HG03521 (cell line): Measurements from ENCODE around the gene SLC2A8.

ENCODE experiments used
- ATAC-seq: cut with Tn5 transposase; IDR thresholded peaks from one replicate; pipeline ENCODE4 v1.9.1; 2021; ENCODE audit warnings: mild to moderate bottlenecking, moderate library complexity; ENCODE audit not compliant: unreplicated experiment

SLC2A8 gene

DNA sequence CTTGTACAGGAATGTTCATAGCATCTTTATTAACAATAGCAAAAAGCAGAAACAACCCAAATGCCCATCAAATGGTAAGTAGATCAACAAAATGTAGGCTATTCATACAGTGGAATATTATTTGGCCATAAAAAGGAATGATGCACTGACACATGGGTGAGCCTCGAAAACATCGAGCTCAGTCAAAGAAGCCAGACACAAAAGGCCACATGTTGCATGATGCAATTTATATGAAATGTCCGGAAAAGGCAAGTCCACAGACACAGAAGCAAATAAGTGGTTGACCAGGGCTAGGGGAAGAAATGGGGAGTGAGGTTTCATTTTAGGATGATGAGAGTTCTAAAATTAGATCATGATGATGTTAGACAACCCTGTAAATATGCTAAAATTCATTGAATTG lies 16.5 kb upstream of the SLC2A8 start:
- ATAC-seq = no peak

DNA sequence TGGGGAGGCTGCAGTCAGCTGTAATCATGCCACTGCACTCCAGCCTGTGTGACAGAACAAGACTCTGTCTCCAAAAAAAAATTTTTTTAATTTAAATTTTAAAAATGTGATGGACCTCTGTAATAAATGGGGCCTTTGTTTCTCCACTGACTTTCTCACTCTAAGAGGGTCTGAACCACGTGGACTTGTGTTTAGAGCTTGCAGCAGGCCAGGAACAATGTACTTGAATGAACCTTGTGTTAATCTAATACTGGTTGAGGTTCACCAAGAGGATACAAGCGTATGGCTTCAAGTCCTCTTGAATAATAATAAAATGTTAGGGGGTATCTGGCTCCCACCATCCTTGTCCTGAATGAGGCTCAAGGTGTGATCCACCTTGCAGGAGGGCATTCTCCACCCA lies 14.4 kb upstream of the SLC2A8 start:
- no peak for ATAC-seq

DNA sequence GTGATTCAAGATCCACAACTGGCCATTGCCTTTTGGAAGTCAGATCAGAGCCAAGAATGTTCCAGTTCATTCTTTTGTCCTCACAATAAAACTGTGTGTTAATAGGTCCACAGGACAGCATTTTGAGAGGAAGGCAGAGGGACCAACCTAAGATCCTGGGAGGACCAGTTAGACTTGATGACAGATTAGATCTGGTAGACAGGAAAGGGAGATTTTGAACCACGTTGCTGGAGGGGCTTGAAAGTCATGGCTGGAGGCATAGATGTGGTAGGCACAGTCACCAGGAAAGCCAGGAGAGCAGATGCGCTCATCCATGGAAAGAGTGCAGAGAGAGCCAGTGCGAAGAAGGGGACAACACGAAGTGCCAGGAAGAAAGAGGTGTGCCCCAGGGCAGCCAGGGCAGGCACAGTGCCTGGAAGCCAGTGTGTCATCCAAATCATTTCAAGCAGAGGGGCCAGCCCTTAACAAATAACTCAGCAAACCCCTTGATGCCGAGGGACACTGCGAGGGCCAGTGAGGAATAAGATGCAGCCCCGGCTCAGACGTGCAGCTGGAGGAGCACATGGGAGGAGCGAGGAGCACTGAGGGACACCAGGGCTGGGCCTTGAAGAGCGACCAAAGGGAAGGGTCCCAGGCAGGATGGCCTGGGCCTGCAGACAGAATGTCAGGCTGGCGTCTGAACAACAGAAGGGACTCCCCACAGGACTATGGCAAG lies 12.8 kb upstream of the SLC2A8 start:
- ATAC-seq = no peak

DNA sequence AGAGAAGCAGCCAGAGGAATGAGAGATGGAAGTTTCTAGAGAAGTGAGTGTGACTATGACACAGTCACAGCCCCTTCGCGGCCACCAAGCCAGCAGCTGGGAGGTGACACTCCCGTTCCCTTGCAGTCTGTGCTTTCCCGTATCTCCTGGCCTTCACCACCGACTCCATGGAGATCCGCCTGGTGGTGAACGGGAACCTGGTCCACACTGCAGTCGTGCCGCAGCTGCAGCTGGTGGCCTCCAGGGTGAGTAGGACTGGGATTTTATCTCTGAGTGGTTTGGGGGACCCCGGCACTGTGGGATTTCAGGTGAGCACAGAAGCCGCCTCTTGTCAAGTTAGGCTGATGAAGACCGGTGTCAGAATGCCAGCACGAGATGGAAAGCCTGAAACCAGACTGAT lies 12.1 kb upstream of the SLC2A8 start:
- ATAC-seq = no peak

DNA sequence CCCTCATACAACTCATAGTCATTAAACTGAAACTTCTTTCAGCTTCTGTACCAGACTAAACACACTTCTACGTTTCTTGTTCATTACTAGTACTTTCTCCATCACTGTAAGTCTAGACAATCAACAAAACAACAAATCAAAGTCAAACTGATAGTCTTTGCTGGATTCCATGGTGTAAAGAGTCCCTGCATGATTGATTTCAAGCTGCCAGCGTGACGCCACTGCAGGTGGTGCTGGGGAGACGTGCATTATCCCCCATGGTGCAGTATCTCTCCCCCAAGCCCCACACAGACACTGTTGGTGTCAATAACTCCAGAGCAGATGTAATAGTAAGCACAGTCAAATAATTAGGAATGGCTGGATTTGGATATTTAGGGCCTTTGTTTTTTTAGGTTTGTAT lies 10.7 kb upstream of the SLC2A8 start:
- no peak for ATAC-seq

DNA sequence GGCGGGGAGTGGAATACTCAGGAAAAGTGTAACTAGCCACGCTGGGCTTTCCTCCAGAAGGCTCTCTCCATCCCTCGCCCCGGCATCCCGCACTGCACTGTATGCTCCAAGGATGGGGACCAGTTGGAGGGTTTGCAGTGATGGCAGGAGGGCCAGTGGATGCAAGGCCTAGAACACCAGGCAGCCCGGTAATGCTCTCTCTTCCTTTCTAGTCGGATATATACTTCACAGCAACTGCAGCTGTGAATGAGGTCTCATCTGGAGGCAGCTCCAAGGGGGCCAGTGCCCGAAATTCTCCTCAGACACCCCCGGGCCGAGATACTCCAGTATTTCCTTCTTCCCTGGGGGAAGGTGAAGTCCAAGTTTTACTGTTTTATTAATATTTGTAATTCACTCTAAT lies 10.0 kb upstream of the SLC2A8 start:
- no peak for ATAC-seq

DNA sequence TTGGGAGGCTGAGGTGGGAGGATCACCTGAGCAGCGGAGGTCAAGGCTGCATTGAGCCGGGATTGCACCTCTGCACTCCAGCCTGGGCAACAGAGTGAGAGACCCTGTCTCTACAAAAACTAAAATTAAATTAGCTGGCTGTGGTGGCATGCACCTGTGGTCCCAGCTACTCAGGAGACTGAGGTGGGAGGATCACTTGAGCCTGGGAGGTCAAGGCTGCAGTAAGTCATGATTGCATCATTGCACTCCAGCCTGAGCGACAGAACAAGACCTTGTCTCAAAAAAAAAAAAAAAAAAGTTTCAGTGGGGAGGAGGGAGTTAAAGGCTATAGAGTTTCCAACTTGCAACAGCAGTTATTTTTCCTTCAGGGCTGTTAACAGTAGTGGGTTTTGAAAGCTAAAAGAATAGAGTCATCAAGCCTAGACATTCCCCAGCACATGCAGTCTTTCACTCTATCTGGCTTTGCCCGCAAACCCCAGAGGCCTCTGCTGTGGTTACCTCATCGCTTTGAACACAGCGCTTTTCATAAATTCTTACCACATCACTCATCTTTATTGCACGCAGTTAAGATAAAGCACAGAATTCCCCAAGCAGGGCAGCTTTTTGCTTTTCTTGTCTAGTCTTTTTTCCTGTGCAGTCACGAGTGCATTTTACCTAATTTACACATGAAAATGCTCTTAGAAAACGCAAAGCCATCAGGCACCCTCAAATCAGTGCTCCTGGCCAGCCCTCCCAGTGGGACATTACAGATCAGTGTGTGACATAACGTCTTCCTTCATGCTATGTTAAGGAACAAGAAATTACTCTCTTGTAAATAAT lies 8.7 kb upstream of the SLC2A8 start:
- peak; percentile 63 for ATAC-seq

DNA sequence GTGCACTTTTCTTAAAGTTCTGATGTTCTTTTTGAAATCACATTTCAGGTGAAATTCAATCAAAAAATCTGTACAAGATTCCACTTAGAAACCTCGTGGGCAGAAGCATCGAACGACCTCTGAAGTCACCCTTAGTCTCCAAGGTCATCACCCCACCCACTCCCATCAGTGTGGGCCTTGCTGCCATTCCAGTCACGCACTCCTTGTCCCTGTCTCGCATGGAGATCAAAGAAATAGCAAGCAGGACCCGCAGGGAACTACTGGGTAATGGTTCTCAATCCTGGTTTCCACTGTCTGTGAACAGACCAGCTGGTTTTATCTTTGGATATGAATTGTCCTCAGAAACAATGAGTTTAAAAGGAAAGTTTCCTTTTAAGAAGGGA lies 8.1 kb upstream of the SLC2A8 start:
- ATAC-seq = no peak

DNA sequence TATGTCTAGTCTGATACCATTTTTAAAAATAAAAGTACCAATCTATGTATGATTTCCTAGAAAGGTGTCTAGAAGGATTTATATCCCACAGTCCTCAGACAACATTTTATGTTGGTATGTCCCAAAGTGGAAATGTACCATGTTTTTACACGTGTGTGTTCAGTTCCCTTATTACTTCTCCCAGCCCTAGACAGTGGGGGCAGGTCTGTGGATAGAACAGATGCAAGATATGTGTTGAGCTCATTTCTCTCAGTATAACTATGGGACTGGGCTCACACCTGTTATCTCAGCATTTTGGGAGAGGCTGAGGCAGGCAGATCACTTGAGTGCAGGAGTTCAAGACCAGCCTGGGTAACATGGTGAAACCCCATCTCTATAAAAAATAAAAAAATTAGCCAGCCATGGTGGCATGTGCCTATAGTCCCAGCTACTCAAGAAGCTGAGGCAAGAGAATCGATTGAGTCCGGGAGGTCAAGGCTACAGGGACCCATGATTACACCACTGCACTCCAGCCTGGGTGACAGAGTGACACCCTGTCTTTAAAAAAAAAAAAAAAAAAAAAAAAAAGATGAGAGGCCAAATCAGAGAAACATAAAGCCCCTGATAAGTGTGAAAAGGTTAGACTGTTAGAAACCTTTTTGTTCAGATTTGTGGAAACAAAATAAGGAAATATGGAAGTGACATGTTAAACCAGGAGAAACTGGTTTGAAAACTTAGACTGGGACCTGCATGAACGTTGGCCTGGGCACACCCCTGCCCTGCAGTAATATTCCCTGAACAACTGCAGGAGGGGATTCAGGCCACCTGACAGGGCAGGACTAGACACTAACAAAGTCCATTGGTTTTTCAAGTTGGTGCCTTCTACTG lies 7.4 kb upstream of the SLC2A8 start:
- ATAC-seq = no peak

DNA sequence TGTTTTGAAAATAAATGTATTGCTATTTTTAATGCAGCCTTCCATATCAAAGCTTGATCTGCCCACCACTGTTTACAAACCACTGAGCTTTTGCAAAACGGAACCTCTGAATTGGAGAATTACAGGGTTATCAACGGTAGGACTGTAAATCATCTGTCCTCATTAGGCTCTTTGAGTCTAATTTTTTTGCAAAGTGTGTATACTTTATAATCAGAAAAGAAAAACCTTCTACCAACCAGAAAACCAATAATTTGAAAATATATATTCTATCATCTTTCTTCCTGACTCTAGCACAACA lies 6.8 kb upstream of the SLC2A8 start:
- no peak for ATAC-seq

DNA sequence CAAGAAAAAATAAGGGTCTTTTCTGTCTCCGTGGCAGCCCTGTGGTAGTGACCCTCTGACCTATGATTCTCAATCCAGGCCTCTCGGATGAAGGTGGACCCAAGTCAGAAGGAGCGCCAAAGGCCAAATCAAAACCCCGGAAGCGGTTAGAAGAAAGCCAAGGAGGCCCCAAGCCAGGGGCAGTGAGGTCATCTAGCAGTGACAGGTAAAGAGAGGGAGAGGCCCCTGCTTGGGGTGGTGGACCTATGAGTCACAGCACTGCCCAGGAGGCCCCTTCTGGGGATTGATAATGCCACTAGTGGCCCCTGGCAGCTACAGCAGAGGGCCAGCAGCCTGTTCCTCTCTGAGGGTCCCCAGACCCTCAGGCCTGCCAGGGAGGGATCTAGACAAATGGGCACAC lies 6.4 kb upstream of the SLC2A8 start:
- no peak for ATAC-seq

DNA sequence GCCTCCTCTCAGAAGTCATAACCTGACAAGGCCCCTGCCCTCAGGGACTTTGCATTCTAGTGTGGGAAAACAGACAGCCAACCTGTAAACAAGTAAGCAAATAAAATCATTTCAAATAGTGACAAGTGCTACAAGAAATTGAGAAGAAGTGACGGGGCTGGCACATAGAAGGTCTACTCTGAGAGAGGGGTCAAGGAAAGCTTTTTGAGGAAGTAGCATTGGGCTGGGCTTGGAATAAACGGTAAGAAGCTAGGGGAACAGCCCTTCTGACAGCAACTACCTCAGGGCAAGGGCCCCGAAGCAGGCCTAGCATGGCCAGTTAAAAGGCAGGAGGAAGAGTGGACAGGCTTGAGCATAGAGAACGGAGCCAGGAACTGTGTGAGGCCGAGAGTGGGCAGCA lies 4.8 kb upstream of the SLC2A8 start:
- ATAC-seq = no peak

DNA sequence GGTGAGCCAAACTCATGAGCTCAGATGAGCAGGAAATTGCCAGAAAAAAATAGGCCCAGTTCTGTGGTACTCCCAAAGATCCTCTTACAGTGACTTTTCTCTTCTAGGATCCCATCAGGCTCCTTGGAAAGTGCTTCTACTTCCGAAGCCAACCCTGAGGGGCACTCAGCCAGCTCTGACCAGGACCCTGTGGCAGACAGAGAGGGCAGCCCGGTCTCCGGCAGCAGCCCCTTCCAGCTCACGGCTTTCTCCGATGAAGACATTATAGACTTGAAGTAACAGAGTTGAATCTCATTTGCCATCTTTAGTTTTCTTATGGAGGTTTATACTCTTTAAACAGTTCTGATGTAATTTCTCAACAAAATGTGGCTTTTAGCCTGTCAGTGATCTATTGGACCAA lies 4.0 kb upstream of the SLC2A8 start:
- ATAC-seq = no peak

DNA sequence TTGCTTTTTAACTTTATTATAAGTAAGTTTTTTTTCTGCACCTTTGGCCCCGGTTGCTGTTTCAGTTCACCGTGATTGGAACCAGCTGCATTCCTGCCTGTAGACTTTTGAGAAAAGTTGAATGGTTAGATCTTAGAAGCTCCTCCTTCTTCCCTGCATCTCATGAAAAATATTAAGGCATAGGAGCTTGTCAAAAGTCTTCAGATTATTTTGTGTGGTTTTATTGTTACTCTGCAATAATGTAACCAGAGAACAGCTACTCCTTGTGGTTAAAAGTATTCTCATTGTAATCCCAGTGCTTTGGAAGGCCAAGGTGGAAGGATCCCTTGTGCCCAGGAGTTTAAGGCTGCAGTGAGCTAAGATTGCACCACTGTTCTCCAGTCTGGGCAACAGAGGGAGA lies 3.3 kb upstream of the SLC2A8 start:
- ATAC-seq = no peak

DNA sequence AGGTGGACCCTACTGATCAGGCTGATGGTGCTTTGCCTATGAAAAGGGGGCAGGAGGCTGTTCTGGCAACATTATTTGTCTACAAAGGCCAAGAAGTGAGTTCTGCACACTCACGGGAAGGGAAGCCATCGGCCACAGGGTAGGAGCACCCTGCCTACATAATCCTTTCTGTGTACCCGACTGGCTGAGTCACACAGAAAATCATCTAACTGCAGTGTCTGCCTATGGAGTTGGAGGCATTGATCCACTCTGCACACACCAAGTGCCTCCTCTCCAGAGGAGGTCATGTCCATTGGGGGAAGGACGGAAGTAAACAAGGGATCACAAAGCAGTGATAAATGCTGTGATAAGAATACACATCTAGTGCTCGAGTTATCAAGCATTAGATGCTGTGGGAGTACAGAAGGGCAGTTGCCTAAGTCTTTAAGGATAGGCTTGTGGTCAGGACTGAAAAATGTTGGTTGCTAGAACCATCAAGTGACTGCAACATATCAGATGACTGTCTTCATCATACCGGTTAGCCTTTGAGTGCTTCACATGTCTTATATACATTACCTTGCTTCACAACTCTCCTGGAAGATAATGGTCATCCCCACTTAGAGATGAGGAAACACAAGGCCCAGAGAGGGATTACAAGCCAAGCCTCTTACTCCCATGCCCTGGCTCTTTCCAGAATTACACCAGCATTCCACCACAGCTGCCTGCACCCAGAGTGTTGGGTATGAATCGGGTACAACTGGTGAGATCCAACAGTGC lies 1.3 kb upstream of the SLC2A8 start:
- ATAC-seq = no peak

DNA sequence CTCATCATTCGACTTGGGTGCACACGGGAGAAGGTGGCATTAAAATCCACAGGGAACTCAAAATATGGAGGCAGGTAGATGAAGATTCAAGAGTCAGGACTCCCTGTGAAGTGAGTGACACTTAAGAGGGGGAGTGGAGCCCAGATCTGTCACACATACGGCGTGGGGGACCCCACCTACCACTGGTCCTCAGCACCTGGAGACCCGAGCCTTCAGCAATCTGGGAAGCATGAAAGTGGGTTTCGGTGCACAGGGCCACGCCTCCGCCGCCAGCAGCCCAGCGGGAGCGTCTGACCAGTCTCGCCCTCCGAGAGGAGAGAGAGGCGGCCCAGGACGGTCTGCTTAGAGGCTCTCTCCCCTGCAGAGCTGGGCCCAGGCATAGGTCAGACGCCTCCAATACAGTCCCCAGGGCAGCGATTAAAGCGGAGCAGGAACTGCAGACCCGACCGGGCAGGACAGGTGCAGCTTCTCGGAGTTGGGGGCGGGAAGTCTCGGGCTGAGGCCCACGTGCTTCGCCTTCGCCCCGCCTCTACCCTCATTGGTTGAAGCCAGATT lies 639 bp upstream of the SLC2A8 start:
- ATAC-seq = no peak

DNA sequence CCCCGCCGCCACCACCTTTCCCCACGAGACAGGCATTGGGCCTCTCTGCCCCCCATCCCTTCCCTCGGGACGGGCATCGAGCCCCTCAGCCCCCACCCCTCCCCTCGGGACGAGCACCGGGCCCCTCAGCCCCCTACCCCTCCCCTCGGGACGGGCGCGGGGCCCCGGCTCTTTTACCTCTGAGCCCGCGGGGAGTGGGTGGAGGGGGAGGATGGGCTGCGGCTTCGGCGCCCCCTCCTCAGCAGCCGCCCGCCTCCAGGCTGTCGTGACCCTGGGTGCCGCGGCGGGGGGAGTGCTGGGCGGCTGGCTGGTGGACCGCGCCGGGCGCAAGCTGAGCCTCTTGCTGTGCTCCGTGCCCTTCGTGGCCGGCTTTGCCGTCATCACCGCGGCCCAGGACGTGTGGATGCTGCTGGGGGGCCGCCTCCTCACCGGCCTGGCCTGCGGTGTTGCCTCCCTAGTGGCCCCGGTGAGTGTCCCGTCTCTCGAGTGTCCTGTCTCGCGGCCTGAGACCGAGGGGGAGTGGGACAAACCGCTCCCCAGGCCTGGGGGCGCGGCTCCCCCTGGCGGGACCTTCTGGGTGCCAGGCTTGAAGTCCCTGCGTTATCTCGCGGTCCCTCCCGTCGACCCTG lies 791 bp downstream of the SLC2A8 start:
- no peak for ATAC-seq

DNA sequence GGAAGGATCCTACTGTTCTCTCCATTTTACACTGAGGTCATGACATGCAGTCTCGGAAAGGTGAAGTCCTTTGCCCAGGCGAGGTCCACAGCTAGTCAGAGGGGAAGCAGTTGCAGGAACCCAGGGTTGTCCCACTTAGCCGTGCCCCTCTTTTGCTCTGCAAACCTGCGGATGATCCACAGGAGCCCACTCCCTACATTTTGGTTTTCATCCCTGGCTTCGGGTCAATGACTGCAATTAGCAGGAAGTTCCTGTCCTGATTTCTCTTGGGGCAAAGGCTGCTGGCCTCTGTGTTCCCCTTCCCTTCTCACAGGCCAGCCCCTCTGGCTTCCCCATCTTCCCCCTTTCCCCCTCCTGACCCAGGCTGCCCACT lies 1.3 kb downstream of the SLC2A8 start:
- no peak for ATAC-seq

DNA sequence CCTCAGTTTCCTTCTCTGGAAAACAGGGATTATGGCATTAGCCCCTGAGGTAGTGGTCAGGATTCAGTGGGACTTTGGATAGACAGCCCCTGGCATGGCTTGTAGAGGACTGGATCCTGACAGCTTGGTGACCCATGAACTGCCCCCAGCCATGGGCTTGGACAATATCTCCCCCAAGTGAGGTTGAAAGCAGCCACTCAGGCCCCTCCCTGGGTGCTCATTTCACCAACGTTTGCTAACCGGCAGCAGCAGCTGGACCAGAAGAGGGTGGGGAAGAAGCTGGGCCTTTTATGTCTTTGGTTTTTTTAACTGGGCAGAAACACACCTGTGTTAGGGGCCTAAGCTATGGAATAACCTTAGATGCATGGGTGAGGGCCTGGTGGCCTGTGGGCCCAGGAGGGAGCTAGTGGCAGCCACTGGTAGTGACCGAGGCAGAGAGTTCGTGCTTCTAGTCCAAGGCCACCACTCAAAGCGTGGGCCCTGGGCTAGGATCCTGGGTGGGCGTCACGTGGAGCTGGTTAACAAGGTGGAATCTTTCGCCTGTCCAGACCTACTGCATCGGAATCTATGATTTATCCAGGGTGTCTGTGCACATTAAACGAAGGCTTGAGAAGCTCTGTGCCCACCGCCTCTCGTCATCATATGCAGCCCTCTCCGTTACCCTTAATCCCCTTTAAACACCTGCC lies 1.9 kb downstream of the SLC2A8 start:
- no peak for ATAC-seq

DNA sequence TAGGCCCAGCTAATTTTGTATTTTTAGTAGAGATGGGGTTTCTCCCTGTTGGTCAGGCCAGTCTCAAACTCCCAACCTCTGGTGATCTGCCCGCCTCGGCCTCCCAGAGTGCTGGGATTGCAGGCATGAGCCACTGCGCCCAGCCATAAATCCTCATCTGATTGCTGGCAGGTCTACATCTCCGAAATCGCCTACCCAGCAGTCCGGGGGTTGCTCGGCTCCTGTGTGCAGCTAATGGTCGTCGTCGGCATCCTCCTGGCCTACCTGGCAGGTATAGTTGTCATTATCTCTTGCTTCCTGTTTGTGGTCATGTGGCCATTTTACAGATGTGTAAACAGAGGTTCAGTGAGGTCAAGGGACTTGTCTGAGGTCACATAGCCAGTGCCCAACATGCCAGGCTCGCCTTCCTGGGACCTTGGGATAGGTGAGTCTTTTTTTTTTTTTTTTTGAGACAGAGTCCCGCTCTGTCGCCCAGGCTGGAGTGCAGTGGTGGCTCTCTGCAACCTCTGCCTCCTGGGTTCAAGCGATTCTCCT lies 2.8 kb downstream of the SLC2A8 start:
- ATAC-seq = no peak
